GM12892 (cell line): ENCODE results near the gene MAN1B1.

Experiments used
- POLR2A ChIP-seq: IDR thresholded peaks from 2 replicates; pipeline ENCODE4 v1.6.1; 2011; ENCODE audit warnings: low read depth, low read length, control low read depth
- POLR2AphosphoS5 ChIP-seq: IDR thresholded peaks from 2 replicates; pipeline ENCODE4 v1.6.1; 2011; ENCODE audit warnings: low read depth, low read length, control low read depth
- TAF1 ChIP-seq: IDR thresholded peaks from 2 replicates; pipeline ENCODE4 v1.6.1; 2011; ENCODE audit warnings: low read depth, mild to moderate bottlenecking, control low read depth, low read length, borderline replicate concordance

- TF ChIP-seq TAF1 (no peak), POLR2AphosphoS5 (no peak), POLR2A (no peak)
Measured at GRCh38 chr9:137112564-137113384, 26.0 kb downstream of the MAN1B1 start.
